ENCODE data around the gene BCORL1.

BCORL1 gene

DNA sequence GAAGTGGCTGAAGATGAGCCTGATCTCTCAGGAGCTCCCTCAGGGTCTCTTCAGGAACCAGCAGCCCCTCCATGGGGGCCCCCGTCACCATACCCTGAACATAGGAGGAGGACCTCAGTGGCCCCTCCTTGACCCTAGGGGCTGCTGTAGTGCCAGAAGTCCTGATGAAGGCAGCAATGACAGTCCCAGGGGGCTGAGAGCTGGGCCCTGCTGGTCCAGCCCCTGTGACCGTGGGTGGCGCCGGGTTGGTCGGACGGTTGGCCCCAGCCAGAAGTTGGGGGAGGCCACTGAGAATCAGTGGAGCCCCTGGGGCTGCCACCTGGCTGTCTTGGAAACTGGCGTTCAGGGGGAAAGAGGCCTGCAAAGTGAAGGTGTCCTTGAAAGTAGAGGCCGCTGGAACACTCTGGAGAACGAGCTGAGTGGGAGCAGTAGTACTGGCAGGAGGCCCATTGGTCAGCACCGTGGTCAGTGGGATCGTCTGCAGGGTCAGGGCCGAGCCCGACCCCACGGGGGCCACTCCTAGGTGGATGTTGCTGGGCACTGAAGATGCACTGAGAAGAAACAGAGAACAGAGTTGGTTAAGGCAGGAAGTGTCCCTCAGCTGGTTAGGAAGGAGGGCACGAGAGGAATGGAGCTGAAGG is 84.7 kb downstream of the BCORL1 start:
- no peak for DNase-seq (ENCODE audit: low spot score)

- no peak for DNase-seq (ENCODE audit: low spot score)
These were observed 89.3 kb downstream of the BCORL1 start for GRCh38 chrX:130071611-130072344.

DNA sequence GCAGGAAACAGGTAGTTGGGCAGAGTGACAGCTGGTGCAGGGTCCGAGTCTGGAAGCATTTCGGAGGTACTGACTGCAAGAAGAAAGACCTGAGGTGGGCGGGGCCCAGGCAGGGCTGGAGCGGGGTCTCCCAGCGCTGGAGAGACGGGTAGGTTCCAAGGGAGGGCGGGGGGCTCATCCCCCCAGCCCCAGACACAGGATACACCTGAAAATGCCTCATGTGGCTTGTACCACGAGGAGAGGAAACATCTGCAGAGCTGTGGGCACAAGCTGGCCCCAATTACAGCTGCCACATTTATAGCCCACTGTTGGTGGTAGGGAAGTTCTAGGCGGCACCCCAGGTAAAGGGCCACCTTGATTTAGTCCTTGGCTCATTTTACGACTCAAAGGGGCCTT is 89.9 kb downstream of the BCORL1 start:
- DNase-seq (ENCODE audit: low spot score): no peak

- no peak for DNase-seq (ENCODE audit: low spot score)
These were observed 93.3 kb downstream of the BCORL1 start for GRCh38 chrX:130075777-130076176.

DNA sequence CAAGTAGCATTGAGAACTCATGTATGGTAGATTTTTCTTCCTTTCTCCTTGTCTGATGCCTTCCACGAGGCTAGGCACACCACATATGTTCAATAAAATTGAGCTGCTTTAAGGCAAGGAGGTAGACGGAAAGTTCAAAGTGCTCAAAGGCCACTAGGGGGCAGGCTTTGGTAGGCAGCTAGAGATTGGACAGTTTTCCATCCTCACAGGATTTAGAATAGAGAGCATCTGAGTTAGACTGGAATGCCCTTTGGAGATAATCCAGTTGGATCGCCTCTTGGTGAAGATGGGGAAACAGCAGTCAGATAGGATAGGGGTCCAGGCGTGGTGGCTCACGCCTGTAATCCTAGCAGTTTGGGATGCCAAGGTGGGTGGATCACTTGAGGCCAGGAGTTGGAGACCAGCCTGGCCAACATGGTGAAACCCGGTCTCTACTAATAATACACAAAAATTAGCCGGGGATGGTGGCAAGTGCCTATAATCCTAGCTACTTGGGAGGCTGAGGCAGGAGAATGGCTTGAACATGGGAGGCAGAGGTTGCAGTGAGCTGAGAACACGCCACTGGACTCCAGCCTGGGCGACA is 97.5 kb downstream of the BCORL1 start:
- peak; percentile 56 for DNase-seq (ENCODE audit: low spot score)

DNA sequence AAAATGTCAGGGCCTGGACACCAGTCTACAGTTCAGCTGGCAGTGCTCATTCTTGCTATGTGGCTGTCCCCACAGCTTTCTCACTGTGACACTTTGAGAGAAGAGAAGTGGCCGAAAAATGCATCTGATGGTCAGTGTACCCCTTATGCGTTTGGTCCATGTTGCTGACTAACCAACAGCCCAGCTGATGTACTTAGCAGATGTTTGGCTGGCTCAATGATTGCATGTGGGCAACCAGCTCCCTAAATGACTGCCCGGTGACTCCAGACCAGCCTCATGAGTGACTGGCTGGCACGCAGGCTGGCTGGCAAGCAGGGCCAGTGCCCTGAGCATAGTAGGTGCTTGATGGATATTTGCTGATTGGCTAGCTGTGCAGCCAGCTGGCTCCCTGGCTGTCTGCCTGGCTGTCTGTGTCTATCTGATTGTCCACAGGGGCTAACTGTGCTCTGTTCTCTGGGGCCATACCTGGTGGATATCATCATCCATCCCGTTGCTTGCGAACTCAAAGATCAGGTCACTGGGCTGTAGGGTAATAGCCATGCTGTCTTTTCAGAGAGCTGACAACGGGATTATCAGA is 98.4 kb downstream of the BCORL1 start:
- no peak for DNase-seq (ENCODE audit: low spot score)

DNA sequence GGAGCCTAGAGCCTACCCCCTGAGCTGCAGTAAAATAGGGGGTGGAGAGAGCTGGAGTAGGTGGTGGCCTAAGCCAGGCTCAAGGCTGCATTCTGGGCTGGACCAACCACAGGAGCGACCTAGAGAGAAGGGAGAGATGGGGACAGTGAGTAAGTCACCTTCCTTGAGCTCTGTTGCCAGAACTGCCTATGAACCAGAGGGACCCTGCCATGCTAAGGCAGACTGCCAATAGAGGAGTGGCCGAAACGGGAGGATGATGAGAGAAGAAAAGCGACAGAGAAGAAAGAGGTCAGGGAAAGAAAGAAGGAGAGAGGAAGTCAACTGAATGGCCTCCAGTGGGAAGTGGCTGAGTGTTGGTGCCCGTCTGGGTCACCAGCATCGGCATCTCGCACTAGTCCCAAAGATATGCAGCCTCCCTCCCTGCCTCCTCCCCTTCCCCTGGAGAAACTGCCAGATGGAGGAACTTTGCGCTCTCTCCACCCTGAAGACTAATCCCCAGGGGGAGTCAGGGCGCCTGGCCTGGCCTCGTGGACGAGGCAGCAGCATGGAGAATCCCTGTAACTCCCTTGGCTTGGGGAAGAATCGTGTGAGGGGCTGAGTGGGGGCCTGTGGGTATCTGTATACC is 99.1 kb downstream of the BCORL1 start:
- DNase-seq (ENCODE audit: low spot score): no peak

GRCh38 chrX:130082244-130083106 is 100.0 kb downstream of the BCORL1 start:
- no peak for DNase-seq (ENCODE audit: low spot score)

DNA sequence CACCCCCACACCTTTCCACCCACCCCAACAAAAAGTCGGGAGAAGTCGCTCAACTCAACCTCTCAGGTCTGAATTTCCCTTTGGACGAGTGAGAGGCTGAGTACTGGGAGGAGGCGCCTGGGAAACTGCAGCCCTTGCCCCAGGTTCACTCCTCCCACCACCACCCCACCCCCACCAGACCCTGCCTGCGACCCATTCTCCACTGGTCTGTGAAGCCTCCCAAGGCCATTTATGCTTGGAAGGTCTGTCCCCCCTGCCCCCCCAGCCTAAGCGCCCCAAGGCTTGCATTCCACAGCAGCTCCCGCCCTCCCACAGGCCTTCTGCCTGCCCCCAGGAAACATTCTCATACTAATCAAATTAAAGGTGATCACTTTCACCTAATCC is 100.7 kb downstream of the BCORL1 start:
- no peak for DNase-seq (ENCODE audit: low spot score)

GRCh38 chrX:130083656-130084382 is 101.4 kb downstream of the BCORL1 start:
- DNase-seq (ENCODE audit: low spot score): no peak

DNA sequence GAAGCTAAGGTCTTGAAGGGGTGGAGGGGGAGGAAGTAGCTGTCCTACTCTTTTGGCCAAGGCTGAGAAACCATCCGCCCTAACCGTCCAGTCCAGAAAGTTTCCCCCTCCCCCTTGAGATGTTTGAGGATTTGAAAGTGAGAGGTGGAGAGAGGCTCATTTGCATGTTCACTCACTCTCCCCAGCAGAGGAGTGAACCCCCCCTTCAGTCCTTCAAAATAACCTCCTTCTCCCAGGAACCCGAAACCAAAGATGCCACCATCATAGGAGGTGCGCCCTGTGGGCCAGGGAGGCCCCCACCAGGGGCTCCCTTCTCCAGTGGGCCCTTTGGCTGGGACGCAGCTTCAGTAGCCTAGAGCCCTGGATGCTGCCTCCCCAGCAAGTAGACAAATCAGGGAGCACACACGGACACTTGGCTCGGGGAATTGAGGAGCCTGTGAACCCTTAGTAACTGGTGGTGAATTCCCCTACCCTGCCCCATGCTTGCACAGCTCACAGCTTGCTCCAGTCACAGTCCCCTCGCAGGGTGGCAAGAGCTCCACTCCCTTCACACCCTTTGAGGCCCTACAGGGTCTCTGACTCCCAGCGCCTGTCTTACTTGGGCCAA is 102.3 kb downstream of the BCORL1 start:
- no peak for DNase-seq (ENCODE audit: low spot score)

- no peak for DNase-seq (ENCODE audit: low spot score)
These were observed 103.4 kb downstream of the BCORL1 start for GRCh38 chrX:130085551-130086446.

GRCh38 chrX:130086447-130087206 is 104.2 kb downstream of the BCORL1 start:
- DNase-seq (ENCODE audit: low spot score): no peak

GRCh38 chrX:130090364-130090763 is 107.9 kb downstream of the BCORL1 start:
- no peak for DNase-seq (ENCODE audit: low spot score)

DNA sequence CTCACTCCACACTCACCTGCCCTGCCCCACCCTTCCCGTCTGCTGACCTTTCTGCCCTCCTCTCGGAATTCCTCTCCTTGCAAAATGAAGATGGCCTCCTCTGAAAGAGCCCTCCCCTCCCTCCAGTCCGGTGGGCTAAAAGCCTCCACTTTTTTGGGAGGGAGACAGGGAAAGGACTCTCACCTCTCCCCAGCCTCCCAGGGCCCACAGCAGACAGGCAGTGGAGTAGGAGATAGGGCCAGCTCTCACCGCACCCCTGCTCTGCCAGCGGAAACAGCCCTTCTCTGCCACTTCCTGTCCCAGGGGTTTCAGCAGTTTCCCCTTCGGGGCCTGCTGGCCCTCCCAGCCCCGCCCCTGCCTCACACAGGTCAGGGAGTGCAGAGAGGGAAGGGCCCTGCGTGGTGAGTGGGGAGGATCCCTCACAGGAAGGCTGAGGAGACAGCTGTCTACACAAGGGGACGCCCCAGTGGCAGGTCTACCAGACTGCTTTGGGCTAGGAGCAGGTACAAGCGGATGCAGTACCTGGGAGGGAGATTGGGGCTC is 109.6 kb downstream of the BCORL1 start:
- peak; percentile 66 for DNase-seq (ENCODE audit: low spot score)

DNA sequence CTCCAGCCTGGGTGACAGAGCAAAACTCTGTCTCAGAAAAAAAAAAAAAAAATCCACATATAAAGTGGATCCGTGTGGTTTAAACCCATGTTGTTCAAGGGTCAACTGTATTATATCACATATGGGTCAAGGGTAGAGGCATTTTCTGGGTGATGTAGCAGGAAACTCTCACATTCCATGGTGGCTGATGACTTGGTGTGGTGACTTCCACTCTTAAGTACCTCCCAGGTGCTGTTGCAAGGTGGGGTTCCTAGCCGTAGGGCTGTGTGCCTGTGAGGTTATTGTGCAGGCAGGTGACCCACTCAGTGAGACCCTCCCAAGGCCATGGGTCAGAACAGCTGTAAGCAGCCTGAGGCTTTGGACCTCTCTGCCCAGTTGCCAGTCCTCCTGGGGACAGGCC is 110.8 kb downstream of the BCORL1 start:
- DNase-seq (ENCODE audit: low spot score): no peak

DNA sequence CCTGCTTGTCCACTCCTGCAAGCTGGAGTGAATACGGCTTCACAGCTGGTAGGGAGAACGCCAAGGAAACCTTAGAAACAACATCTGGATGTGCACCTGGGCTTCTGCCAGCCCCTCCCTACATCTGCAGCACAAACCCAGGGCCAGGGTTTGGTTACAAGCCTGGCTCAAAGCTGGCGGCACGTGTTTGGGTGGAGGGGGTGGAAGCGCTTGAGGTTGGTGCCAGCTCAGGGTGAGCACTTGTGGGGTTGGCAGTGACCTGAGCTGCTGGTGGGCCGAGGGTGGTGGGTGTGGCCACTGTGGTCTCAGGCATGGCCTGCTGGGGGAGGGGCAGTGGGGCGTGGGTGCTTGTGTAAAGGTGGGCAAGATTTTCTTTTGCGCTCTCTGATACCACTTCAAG is 112.3 kb downstream of the BCORL1 start:
- no peak for DNase-seq (ENCODE audit: low spot score)

DNA sequence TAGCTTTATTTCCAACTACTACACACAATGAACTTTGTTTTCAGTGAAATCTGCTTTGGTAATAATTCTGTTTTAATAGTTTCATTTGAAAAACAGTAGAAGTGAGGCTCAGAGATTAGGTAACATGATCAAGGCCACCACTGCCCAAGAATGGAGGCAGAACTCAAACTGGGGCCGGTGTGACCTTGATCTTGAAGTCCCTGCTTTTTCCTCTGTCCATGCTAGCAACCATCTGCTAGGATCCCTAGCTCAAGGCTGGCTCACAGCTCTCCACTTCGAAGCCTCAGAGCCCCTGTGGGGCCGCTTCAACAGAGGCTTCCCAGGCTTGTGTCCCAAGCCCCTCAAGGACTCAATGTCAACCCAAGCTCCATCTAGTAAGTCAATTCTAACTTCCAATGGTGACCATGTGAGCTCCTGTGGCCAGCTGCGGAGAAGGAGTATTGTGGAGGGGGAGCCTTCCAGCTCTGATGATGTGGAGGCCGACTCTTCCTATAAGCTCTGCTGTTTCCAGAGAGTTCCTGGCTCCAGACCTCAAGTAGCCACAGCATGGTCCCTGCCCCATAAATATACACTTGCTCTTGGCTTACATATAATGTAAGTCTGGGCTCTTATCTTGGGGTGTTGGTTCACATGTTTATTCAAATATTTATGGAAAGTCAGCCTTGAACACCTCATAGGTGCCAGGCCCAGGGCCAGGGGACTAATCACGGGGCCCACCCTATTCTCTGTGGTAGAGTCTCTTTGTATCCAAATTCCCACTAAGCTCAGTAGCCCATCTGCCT is 113.0 kb downstream of the BCORL1 start:
- no peak for DNase-seq (ENCODE audit: low spot score)
